A204.1 (cell line): ENCODE measurements around the gene CADPS.

Experiments
- FAIRE-seq: peaks from 2 replicates; lab custom pipeline; 2012; peaks lifted over from hg19 to GRCh38; lab: Jason Lieb, UNC

CADPS gene

GRCh38 chr3:62553811-62554210 is 321.4 kb downstream of the CADPS start:
- FAIRE-seq, result no peak

DNA sequence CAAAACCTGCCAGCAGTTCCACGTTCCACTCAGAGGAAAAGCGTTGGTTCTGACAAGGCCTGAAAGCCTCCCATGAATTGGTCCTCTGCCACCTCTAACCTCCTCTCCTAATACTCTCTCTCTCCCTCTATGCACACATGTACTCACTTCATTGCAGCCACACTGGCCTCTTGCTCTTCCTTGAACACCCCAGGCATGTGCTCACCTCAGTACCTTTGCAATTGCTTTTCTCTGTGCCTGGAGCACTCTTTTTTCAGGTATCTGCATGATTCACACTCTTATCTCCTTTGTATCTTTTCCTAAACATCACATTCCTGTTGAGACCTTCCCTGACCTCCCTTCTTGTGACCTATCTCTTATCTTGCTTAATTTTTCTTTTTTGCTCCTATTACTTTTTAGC is 323.7 kb downstream of the CADPS start:
- no peak for FAIRE-seq

DNA sequence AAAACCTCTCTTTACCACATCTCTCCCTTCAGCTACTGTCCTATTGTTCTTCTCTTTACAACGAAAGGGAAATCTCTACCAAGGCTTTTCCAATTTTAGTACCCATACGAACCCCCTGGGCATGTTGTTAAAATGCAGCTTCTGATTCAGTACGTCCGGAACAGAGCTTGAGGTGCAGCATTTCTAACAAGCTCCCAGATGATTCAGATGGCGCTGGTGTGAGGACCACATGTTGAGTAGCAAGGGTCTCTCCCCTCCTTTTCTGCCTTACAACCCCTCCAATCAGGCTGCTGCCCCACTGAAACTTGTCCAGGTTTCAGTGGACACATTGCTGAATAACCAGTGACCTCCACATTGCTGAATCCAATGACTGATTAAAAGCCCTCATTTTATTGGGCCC is 324.8 kb downstream of the CADPS start:
- FAIRE-seq, result no peak

DNA sequence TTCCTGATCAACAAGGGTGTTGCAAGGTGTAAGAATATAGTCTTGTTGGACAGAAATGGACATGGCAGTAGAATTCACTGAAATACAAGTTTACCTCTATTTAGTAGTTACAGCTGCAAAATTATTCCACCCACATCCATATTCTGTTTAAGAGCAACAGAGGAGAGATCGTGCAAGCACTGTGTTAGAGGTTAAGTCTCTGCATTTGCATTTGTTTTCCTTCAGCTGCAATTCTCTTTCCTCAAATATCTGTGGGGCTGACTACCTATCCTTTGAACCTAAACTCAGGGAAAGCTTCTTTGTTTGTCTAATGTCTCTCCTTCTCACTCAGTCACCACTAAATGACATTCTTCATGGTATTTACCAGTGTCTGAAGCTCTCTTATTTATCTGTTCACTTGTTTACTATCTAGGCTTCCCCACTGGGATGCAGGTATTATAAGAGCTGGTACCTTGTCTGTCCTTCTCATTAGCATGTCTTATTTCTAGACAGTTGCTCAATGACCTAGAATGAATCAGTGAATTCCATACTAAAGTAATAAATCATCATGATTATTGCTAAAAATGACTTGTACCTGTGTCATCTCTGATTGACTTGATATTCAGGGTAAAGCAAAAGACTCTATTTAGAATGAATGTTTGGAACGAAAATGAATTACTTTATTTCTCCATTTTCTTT is 326.5 kb downstream of the CADPS start:
- FAIRE-seq, result no peak

- no peak for FAIRE-seq
Measured at GRCh38 chr3:62546266-62546665, 328.9 kb downstream of the CADPS start.

DNA sequence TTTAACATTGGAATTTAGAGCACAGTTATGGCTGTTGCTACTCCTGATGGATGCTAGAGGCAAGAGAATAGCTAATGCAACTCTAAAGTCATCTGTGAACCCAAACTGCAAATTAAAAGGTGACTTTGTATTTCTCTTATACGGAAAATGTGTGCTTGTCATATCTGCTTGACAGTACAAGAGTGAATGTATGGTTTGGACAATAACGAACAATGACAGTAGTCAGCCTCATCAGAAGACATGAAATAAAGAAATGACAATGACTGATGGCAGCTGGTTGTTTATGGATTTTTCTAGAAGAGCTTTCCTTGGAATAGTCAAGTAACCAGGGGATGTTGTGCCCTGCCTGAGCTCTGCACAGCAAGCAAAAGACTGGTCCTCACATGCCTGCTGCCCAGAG is 333.0 kb downstream of the CADPS start:
- no peak for FAIRE-seq

GRCh38 chr3:62539762-62540161 is 335.5 kb downstream of the CADPS start:
- FAIRE-seq, result no peak

GRCh38 chr3:62538691-62539356 is 336.4 kb downstream of the CADPS start:
- FAIRE-seq, result no peak

DNA sequence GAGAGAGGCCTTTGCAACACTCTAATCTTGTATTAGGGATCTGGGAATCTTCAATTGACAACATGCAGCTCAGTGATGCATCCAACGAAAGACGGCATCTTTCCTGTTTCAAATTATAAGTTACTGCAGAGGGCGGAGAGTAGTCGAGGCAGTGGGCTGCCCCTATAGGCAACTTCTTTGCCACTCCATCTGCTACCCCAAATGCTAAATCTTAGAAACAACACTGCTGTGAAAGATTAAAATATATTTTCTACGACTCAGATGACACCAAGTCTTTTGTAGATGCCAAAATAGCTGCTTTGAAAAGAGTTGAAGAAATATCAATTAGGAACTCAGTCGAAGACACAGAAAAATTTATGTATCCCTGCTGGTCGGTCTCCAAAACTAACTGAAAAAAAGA is 340.9 kb downstream of the CADPS start:
- FAIRE-seq, result no peak

DNA sequence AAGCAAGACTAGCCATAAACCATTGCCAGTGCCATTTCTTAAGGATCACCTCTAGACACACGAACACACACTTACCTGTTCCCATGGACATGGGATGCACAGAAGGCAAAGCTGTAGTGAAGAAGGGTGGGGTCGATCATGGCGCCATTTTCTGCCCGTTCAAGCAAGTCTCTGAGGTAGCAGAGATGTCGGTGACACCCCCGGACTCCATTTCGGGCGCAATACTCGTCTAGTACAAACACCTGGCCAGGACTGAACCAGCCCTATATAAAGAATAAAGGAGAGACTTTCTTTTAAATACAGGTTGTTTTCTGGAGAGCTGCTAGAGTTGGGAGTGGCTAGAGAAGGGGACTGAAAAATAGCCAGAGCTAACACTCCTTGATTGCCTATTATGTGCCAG is 342.4 kb downstream of the CADPS start:
- FAIRE-seq, result no peak

DNA sequence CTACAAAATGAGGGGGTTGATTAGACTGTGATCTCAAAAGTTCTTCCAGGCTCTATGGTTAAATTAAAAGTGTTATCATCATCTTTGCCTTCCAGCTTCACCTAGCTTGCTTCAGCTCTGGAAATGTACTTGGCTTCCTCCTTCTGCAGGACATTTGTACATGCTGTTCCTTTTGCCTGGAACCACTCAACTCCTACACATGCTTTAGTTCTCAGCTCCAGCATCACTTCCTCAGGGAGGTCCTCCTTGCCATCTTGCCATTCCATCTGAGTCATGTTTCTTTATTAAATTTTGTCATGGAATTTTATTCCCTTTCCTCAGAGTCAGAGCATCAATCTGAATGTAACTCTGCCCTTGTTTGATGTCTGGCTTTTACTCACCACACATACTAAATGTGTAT is 343.2 kb downstream of the CADPS start:
- FAIRE-seq, result no peak

DNA sequence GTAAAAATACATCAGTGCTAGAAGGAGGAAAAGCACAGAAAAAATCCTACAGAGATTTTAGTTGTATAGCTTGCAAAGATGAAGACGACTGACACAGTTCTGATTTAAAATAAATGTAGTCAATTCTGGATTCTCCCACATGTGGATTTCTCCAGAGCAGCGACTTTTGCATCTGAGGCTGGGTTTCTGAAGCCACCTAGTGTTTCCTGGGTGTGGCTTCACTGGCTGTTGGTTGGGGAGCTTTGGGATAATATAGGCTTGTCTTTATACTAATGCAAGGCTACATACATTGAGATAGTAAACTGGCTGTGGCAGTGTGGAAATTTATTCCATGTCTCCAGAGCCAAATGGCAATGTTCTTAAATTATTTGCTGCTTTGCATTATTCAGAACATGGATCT is 343.7 kb downstream of the CADPS start:
- no peak for FAIRE-seq

DNA sequence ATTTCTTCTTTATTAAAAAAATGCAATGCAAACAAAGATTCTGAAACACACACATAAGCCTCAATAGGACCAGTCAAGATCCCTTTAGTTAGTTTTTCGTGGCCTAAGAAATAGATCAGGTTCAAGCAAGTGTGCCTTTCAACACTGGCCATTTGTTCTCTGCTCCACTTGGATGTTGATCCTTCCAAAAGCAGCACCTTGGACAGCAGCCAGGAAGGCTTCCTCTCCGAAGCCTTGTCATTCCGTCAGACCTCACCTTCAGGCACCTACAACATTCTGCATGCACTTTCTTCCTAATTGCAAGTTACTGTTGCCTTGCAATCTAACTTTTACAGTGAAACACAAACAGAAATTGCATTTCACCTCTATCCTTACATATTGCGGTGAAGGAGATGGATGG is 346.0 kb downstream of the CADPS start:
- no peak for FAIRE-seq

- no peak for FAIRE-seq
Measured at GRCh38 chr3:62527474-62527873, 347.7 kb downstream of the CADPS start.

- no peak for FAIRE-seq
Measured at GRCh38 chr3:62525281-62525680, 349.9 kb downstream of the CADPS start.

DNA sequence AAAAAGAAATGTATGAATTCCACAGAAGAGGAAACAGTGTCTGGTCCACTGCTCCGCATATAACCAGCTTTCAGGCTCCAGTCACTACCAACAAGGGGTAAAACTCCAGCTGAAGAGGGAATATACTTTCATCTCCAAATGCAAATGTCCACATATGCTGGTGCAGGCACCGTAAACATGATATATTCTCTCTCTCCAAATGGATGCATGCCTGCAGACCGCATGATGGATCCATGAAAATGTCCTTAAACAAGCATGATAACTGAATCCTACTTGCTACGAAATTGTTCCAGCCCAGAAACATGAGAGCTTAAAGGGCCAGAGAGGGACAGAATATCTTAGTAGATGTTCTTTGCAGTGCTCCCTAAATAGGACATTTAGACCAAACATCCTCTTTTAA is 351.5 kb downstream of the CADPS start:
- FAIRE-seq, result no peak

DNA sequence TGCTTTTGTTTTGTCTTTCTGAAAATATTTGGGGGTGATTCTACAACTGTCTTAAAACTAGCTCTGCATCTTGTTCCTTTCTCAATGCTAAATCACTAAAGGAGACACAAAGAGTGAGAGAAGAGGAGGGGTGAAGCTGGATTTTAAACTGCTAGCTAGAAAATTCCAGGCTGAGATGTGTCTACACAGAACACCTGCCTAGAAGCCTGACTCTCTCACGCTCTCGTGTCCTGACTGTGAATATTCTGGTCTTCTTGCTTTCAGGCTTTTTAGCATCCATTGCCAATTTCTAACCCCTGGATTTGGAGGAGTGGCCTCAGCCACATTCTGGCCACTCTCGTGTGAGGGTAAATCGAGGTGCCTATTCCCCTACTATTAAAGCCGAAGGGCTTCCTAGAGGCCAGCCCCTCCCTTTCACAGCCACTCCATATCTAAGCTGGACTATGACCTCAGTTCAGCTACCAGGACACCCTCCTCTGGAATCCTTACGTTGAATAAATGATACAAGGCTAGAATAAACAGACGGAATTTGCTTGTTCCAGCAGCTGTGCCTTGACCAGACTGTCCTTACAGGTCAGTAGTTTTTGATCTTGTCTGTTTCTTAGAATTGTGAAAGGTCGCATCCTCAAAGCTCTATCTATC is 353.6 kb downstream of the CADPS start:
- FAIRE-seq, result no peak

- no peak for FAIRE-seq
Measured at GRCh38 chr3:62503516-62503915, 371.7 kb downstream of the CADPS start.

- FAIRE-seq, result no peak
Measured at GRCh38 chr3:62502315-62503300, 372.6 kb downstream of the CADPS start.

- FAIRE-seq, result no peak
Measured at GRCh38 chr3:62501289-62501668, 373.9 kb downstream of the CADPS start.

- no peak for FAIRE-seq
Measured at GRCh38 chr3:62500556-62501288, 374.5 kb downstream of the CADPS start.

- FAIRE-seq, result no peak
Measured at GRCh38 chr3:62497156-62497555, 378.1 kb downstream of the CADPS start.
